NCI-H1105 (cell line): ENCODE data around the gene TMEM14C.

Experiments used
- DNase-seq: peaks from one replicate; lab custom pipeline; 2025; lab: John Stamatoyannopoulos, UW

Gene TMEM14C

GRCh38 chr6:10722820-10723566 lies at the start of gene TMEM14C:
TMEM14C (plus strand) TSS chr6:10723070; CDS start chr6:10724614, 1,544 bp downstream.
- peak; percentile 97 for DNase-seq

- no peak for DNase-seq
Observed at GRCh38 chr6:10676403-10676802, 46.5 kb upstream of the TMEM14C start.

GRCh38 chr6:10678456-10678855 lies 44.4 kb upstream of the TMEM14C start:
- no peak for DNase-seq

GRCh38 chr6:10681795-10682194 lies 41.1 kb upstream of the TMEM14C start:
- DNase-seq = no peak

GRCh38 chr6:10682355-10682988 lies 40.4 kb upstream of the TMEM14C start:
- DNase-seq = no peak

- no peak for DNase-seq
Observed at GRCh38 chr6:10684618-10685017, 38.3 kb upstream of the TMEM14C start.

GRCh38 chr6:10685092-10685915 lies 37.6 kb upstream of the TMEM14C start:
- no peak for DNase-seq

- no peak for DNase-seq
Observed at GRCh38 chr6:10686901-10687300, 36.0 kb upstream of the TMEM14C start.

- peak; percentile 29 for DNase-seq
Observed at GRCh38 chr6:10687582-10687981, 35.3 kb upstream of the TMEM14C start.

- DNase-seq = no peak
Observed at GRCh38 chr6:10690651-10691445, 32.0 kb upstream of the TMEM14C start.

- no peak for DNase-seq
Observed at GRCh38 chr6:10692965-10693538, 29.8 kb upstream of the TMEM14C start.

GRCh38 chr6:10694302-10695085 lies 28.4 kb upstream of the TMEM14C start, which contains the start of the genes C6orf52 and PAK1IP1:
C6orf52 (minus strand) TSS chr6:10694616; CDS start chr6:10687550, 7,066 bp downstream.
PAK1IP1 (plus strand) TSS chr6:10694972; CDS start chr6:10694986, 14 bp downstream.
- peak; percentile 93 for DNase-seq

GRCh38 chr6:10695086-10695657 lies 27.7 kb upstream of the TMEM14C start:
- DNase-seq = no peak

GRCh38 chr6:10696655-10697054 lies 26.2 kb upstream of the TMEM14C start:
- DNase-seq = no peak

GRCh38 chr6:10713962-10714361 lies 8.9 kb upstream of the TMEM14C start:
- DNase-seq = no peak

GRCh38 chr6:10719296-10719963 lies 3.4 kb upstream of the TMEM14C start:
- DNase-seq = no peak

GRCh38 chr6:10719964-10720264 lies 3.0 kb upstream of the TMEM14C start:
- no peak for DNase-seq

GRCh38 chr6:10720265-10720959 lies 2.5 kb upstream of the TMEM14C start:
- no peak for DNase-seq
